GM13976 (cell line): Measurements from ENCODE around the gene EEA1.
A peak's percentile ranks its signal among the peaks of the same experiment; 100 is the strongest.

ENCODE experiments used
- DNase-seq: peaks from one replicate; pipeline ENCODE4 v3.0.0; 2012; ENCODE audit warnings: low spot score
- in situ Hi-C: fragments of 300-500 bp; cut with MboI; formaldehyde crosslinking; loops from one replicate; pipeline ENCODE4 v1.12.0; 2022; ENCODE audit warnings: low sequenced_read_pairs, mixed read lengths, inconsistent platforms; ENCODE audit not compliant: unreplicated experiment
- TF ChIP-seq, protein P1 (sequence below): IDR thresholded peaks from 2 replicates; pipeline ENCODE4 v1.5.1; 2012; ENCODE audit warnings: borderline replicate concordance, mild to moderate bottlenecking; ENCODE audit not compliant: insufficient read depth; ENCODE audit errors: extremely low read depth, missing control alignments, control extremely low read depth

Gene EEA1

DNA sequence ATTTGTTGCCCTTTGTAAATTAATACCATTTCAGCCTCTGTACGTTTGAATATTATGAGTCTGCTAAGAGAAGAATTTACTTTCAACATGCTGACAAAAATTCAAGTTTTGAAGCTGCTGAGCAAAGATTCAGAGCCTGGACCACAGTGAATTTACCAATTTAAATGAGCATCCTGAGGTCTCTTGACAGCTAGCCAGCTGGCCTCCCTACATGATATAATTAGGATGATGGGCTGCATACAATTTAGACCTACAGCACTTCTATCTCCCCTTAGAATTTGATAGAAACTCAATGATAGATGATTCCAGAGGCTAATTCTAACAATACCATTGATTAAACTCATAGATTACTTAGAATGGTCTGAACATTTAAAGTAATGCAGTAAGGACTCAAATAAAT is 10.0 kb upstream of the EEA1 start:
- TF ChIP-seq, protein P1, sequence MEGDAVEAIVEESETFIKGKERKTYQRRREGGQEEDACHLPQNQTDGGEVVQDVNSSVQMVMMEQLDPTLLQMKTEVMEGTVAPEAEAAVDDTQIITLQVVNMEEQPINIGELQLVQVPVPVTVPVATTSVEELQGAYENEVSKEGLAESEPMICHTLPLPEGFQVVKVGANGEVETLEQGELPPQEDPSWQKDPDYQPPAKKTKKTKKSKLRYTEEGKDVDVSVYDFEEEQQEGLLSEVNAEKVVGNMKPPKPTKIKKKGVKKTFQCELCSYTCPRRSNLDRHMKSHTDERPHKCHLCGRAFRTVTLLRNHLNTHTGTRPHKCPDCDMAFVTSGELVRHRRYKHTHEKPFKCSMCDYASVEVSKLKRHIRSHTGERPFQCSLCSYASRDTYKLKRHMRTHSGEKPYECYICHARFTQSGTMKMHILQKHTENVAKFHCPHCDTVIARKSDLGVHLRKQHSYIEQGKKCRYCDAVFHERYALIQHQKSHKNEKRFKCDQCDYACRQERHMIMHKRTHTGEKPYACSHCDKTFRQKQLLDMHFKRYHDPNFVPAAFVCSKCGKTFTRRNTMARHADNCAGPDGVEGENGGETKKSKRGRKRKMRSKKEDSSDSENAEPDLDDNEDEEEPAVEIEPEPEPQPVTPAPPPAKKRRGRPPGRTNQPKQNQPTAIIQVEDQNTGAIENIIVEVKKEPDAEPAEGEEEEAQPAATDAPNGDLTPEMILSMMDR, result no peak
- DNase-seq, result no peak
- in situ Hi-C loops, result no loop called here

- in situ Hi-C loops, result no loop called here
- TF ChIP-seq, protein P1, result no peak
- no peak for DNase-seq
Measured at GRCh38 chr12:92938638-92939037, 9.5 kb upstream of the EEA1 start.

DNA sequence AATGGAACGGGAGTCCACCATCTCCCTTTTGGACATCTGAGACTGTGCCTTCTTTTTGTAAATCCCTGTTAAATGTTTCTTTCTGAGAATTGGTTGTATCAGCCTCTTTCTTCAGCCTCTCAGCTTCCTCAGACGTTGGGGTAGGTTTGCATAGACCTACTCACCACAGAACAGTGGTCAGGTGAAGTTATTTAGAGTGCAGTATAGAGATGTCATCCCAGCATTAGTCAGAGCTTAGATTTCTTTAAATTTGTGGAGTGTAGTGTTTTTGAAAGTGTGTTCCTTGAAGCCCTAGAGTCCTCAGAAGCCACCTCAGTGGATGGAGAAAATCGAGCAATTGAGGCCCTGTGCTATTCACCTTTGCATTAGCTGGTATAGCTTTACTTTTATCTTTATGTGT is 8.9 kb upstream of the EEA1 start:
- in situ Hi-C loops, result no loop called here
- TF ChIP-seq, protein P1, result no peak
- peak; percentile 41 for DNase-seq

GRCh38 chr12:92933606-92934005 is 4.5 kb upstream of the EEA1 start:
- in situ Hi-C loops, result no loop called here
- TF ChIP-seq, protein P1, result no peak
- no peak for DNase-seq

- TF ChIP-seq, protein P1, result no peak
- in situ Hi-C loops, result no loop called here
- DNase-seq, result no peak
Measured at GRCh38 chr12:92930421-92930820, 1.3 kb upstream of the EEA1 start.

GRCh38 chr12:92929983-92930382 is 888 bp upstream of the EEA1 start:
- in situ Hi-C loops, result no loop called here
- TF ChIP-seq, protein P1, result no peak
- DNase-seq, result no peak
